GM10266 (cell line): Measurements from ENCODE around the gene LRMDA.

ENCODE experiments used
- DNase-seq: peaks from one replicate; pipeline ENCODE4 v3.0.0; 2012; ENCODE audit errors: extremely low spot score
- TF ChIP-seq, protein P1 (sequence below): IDR thresholded peaks from 2 replicates; pipeline ENCODE4 v1.5.1; 2012; ENCODE audit warnings: mild to moderate bottlenecking, low read depth; ENCODE audit not compliant: control insufficient read depth, insufficient read depth; ENCODE audit errors: missing control alignments

Gene LRMDA

GRCh38 chr10:75839020-75839419, 407.6 kb downstream of the LRMDA start:
- TF ChIP-seq, protein P1, sequence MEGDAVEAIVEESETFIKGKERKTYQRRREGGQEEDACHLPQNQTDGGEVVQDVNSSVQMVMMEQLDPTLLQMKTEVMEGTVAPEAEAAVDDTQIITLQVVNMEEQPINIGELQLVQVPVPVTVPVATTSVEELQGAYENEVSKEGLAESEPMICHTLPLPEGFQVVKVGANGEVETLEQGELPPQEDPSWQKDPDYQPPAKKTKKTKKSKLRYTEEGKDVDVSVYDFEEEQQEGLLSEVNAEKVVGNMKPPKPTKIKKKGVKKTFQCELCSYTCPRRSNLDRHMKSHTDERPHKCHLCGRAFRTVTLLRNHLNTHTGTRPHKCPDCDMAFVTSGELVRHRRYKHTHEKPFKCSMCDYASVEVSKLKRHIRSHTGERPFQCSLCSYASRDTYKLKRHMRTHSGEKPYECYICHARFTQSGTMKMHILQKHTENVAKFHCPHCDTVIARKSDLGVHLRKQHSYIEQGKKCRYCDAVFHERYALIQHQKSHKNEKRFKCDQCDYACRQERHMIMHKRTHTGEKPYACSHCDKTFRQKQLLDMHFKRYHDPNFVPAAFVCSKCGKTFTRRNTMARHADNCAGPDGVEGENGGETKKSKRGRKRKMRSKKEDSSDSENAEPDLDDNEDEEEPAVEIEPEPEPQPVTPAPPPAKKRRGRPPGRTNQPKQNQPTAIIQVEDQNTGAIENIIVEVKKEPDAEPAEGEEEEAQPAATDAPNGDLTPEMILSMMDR = no peak
- no peak for DNase-seq

DNA sequence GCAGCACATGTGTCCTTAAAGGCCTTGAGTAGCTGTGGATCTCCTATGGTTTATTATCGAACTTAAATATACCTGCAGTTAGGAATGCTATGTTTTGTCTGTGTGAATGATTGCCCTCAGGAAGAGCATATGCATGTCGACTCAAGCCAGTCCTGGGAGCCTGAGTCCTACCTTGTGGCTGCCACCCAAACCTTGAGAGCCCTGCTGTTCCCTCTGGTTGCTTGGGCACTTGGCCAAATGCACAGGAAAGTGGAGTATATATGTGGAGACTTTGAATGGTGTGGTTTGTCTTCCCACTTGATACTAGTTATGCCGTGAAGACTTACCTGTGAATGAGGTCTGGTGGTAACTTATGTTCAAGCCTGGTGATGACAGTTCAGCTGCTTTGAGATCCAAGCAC, 409.8 kb downstream of the LRMDA start:
- TF ChIP-seq, protein P1 = no peak
- DNase-seq = no peak

DNA sequence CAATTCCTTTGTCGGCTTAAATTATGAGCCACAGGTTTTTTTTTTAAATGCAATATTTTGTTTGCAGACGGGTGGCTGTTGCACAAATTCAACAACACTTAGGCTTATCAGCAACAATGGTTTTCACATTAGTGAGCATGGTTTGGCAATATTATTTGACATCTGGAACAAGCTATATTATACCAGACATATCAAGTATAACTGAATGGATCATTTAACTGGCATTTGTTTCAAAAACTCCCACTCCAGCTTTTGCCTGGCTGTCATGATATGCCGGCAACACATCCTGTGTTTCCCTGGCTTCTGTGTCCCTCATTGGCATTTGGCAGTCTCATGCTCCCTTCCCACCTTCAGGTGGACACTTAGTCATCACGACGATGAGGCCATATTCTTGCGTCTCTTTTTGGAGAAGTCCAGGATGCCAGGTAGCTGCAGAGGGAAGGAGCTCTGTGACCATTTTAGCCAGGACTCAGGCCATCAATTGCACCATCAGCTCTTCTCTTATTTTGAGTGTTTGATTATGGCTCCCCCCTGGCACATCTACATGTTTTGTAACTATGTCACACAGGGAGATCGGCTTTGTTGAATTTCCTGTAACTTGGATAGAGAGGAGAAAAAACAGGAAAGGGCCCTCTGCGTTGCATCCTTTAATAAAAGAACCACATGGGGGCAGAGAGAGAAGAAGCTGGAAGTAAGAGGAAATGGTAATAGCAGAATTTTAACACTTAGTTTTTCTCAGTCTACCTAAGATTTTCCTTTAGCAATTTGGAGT, 413.9 kb downstream of the LRMDA start:
- no peak for DNase-seq
- TF ChIP-seq, protein P1 = no peak

- TF ChIP-seq, protein P1 = no peak
- DNase-seq = no peak
Observed at GRCh38 chr10:75847477-75847876, 416.1 kb downstream of the LRMDA start.

- TF ChIP-seq, protein P1 = no peak
- no peak for DNase-seq
Observed at GRCh38 chr10:75851580-75852345, 420.3 kb downstream of the LRMDA start.

GRCh38 chr10:75852851-75853484, 421.5 kb downstream of the LRMDA start:
- DNase-seq = no peak
- TF ChIP-seq, protein P1 = no peak
